ENCODE measurements around the gene OOSP4A. TPM values are rescaled to one million over a fixed set of nuclear protein-coding genes. Genes with fewer than 3 reads are reported as not detected.

Gene OOSP4A
- total RNA-seq, result not detected in 2 replicates

DNA sequence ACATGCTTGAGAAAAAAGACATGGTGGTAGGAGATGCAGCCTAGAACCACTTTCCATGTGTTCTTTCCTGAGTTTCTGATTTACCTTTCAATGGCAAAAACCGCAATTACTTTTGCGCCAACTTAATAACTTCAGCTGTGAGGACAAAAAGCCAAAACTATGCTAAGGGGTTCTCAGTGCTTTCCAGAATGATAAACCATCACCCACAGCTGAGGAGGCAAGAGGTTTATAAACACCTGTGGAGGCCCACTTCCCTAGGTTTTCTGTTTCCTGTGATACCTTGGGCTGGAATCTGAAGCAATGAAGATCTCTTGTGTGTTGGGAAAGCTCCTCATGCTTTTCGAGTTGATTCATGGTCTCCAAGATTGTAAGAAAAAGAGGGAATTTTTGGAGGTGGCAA lies at the start of gene OOSP4A:
Gene OOSP4A, plus strand, starts transcription at position 301 of the 400 bp plus-strand sequence. Its CDS starts 0 bp downstream, at position 301.
- H3K4me3 ChIP-seq (ENCODE audit: low read depth, low read length), result no peak within 1 kb of the TSS
- TF ChIP-seq, protein P1, sequence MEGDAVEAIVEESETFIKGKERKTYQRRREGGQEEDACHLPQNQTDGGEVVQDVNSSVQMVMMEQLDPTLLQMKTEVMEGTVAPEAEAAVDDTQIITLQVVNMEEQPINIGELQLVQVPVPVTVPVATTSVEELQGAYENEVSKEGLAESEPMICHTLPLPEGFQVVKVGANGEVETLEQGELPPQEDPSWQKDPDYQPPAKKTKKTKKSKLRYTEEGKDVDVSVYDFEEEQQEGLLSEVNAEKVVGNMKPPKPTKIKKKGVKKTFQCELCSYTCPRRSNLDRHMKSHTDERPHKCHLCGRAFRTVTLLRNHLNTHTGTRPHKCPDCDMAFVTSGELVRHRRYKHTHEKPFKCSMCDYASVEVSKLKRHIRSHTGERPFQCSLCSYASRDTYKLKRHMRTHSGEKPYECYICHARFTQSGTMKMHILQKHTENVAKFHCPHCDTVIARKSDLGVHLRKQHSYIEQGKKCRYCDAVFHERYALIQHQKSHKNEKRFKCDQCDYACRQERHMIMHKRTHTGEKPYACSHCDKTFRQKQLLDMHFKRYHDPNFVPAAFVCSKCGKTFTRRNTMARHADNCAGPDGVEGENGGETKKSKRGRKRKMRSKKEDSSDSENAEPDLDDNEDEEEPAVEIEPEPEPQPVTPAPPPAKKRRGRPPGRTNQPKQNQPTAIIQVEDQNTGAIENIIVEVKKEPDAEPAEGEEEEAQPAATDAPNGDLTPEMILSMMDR (IDR thresholded peaks at IDR 0.05; ENCODE audit: insufficient read depth, low read depth, low read length), result no peak
- no peak for DNase-seq (ENCODE audit: low read depth)

DNA sequence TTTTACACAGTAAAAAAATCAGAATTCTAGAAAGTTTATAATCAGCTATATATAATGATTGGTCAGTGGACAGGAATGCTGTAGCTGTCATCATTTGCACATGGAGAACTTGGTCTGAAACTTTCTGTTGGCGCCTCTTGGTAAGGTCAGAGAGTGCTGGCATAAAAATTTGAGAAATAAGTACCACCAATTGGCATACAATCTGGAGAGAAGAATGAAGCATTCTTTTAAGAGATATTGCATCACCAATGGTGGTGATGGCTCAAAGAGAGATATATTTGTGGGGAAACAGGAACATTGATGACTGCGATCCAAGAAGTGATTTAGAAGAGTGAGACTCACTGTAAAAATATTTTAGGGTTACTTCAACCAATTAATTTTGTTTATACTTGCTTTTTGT lies 45.4 kb upstream of the OOSP4A start:
- DNase-seq (ENCODE audit: low read depth), result peak; percentile 1
- no peak overlapping the region for H3K4me3 ChIP-seq (ENCODE audit: low read depth, low read length)
- TF ChIP-seq, protein P1 (IDR thresholded peaks at IDR 0.05; ENCODE audit: insufficient read depth, low read depth, low read length), result no peak

DNA sequence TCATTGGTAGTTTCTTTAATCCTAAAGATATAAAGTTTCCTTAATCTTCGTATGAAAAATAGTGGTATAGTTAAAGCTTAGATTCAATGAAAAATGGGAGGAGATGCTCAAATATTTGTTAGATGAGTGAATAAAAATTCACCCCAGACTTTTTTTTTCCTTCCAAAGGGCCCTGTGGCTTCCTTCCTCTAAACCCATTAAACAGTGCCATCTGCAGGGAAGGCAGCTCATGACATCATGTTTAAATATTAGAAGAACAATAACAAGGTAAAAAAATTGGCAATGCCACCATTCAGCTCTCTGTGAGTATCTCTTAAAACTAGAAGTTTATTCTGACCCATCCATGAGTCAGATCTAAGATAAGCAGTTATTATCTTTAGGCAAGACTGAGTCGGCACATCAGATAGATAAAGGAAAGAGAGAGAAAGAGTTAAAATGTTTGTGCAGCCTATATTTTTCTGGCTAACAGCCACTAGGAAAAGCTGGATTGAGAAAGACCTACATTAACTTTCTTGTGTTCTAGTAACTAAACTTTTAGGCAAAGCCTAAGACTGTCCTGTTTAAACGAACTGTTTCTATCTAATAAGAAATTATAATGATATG lies 44.7 kb upstream of the OOSP4A start:
- H3K4me3 ChIP-seq (ENCODE audit: low read depth, low read length), result no peak overlapping the region
- DNase-seq (ENCODE audit: low read depth), result peak; percentile 38
- TF ChIP-seq, protein P1 (IDR thresholded peaks at IDR 0.05; ENCODE audit: insufficient read depth, low read depth, low read length), result peak; percentile 50

DNA sequence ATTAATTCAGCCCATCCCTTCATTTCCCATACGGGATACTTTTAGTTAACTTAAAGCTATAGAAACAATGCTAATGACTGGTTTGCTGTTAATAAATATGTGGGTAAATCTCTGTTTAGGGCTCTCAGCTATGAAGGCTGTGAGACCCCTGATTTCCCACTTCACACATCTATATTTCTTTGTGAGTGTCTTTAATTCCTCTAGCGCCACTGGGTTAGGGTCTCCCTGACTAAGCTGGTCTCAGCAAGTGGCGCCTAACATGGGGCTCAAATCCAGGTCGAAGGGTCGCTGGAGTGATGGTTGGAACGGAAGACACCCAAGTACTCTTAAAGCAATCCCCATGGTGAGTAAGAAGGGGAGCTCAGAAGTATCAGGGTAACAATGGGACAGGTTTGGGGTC lies 40.0 kb upstream of the OOSP4A start:
- TF ChIP-seq, protein P1 (IDR thresholded peaks at IDR 0.05; ENCODE audit: insufficient read depth, low read depth, low read length), result no peak
- no peak overlapping the region for H3K4me3 ChIP-seq (ENCODE audit: low read depth, low read length)
- peak; percentile 2 for DNase-seq (ENCODE audit: low read depth)

DNA sequence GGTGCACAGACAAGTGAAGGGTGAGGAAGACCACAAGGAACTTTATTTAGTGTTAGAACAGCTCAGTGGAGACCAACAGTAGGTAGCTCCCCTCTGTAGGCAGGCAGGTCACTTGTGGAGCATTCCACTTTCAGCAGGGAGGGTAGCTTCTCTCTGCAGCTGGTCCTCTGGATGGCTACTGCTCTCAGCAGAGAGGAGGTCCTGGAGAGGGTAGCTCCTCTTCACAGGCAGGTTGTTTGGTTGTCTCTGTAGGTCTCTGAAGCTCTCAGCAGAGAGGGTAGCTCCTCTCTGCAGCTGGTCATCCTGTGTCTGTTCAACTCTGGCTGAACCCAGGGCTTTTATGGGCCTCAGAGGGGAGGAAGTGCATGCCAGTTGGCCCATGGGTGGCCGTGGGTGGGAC lies 32.1 kb upstream of the OOSP4A start:
- H3K4me3 ChIP-seq (ENCODE audit: low read depth, low read length), result no peak overlapping the region
- no peak for DNase-seq (ENCODE audit: low read depth)
- TF ChIP-seq, protein P1 (IDR thresholded peaks at IDR 0.05; ENCODE audit: insufficient read depth, low read depth, low read length), result no peak

DNA sequence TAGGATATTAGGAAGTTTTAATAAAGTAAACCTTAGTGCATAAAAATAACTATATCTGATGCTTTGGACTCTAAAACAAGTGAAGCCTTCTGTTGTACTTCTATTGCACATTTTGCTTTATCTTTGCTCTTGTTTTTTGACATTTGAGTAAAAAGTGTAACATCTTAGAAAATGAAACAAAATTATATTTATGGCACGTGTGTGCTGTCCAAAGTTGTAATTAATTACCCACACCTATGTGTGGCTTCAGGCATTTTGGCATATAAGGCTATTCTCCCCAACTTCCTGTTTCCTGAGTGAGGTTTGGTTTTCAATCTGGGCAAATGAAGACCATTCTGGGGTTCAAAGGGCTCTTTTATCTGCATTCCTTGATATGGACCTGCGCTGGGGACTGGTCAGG lies 25.7 kb upstream of the OOSP4A start, which contains the start of gene OOSP1:
Gene OOSP1, plus strand, starts transcription at position 301 of the 400 bp plus-strand sequence. Its CDS starts 23 bp downstream, at position 324.
- TF ChIP-seq, protein P1 (IDR thresholded peaks at IDR 0.05; ENCODE audit: insufficient read depth, low read depth, low read length), result no peak
- no peak within 1 kb of the TSS for H3K4me3 ChIP-seq (ENCODE audit: low read depth, low read length)
- DNase-seq (ENCODE audit: low read depth), result no peak

DNA sequence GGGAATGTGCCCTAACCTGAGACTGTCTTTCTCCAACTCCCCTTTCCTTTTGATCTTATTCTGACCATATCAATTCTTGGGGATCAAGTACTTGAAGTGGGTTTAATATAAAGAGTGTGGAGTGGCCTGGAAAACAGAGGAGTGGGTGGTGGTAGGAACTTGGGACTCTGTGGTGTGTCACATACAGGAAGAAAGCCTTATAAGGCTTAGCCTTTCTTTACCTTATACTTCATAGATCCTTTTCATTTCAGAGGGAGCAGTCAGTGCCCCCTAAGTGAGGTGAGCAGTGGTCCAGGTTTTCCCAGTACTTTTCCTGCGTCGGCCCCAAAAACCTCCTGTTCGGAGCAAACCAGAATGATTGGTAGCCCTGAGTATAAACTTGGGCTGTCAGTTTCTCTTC lies 25.1 kb upstream of the OOSP4A start:
- H3K4me3 ChIP-seq (ENCODE audit: low read depth, low read length), result no peak overlapping the region
- no peak for DNase-seq (ENCODE audit: low read depth)
- TF ChIP-seq, protein P1 (IDR thresholded peaks at IDR 0.05; ENCODE audit: insufficient read depth, low read depth, low read length), result no peak

All from fibroblast of villous mesenchyme (primary cell).